Natural killer cell (primary cell): ENCODE measurements around the gene USP14. TPM values are rescaled to one million over a fixed set of nuclear protein-coding genes. Genes with fewer than 3 reads are reported as not detected.
"Not testable (repeated sequence)": the region's sequence is repeated elsewhere in the genome, so short reads cannot be mapped to it uniquely, and the experiment has no call there.

Experiments
- ATAC-seq, 3 donors: fragments of 150-1000 bp in 2 of 3; fragments of 200-7000 bp in 1 of 3; cut with Tn5 transposase; 1 replicate in 1 of 3; 2 replicates in 2 of 3; pipeline ENCODE4 v1.10.0; 2021; ENCODE audit warnings: mild to moderate bottlenecking in 2 of 3, moderate library complexity in 2 of 3
- DNase-seq, 2 donors: peaks; one replicate each; pipeline versions ENCODE4 v3.0.0 to v3.0.0-alpha.2; 2013 to 2021; ENCODE audit warnings: mixed read lengths in 1 of 2
- H3K27ac ChIP-seq: one replicate; pipeline ENCODE4 v1.5.1; 2013; ENCODE audit warnings: mild to moderate bottlenecking, low read length
- H3K27me3 ChIP-seq: one replicate; pipeline ENCODE4 v1.6.1; 2013; ENCODE audit warnings: low read length; ENCODE audit not compliant: control insufficient read depth, insufficient read depth
- H3K36me3 ChIP-seq: one replicate; pipeline ENCODE4 v1.6.1; 2013; ENCODE audit warnings: low read length; ENCODE audit not compliant: control insufficient read depth, insufficient read depth
- H3K4me1 ChIP-seq: one replicate; pipeline ENCODE4 v1.6.1; 2013; ENCODE audit warnings: low read length; ENCODE audit not compliant: control insufficient read depth, insufficient read depth
- H3K4me3 ChIP-seq: one replicate; pipeline ENCODE4 v1.5.1; 2013; ENCODE audit warnings: low read length
- H3K9me3 ChIP-seq: one replicate; pipeline ENCODE4 v1.6.1; 2013; ENCODE audit warnings: low read length; ENCODE audit not compliant: control insufficient read depth, insufficient read depth
- H3K27ac Mint-ChIP-seq, 2 donors: one replicate each; pipeline ENCODE4 v1.8.0; 2022; ENCODE audit warnings: mild to moderate bottlenecking in 2 of 2, mixed read lengths in 2 of 2, moderate library complexity in 1 of 2
- H3K27me3 Mint-ChIP-seq, 2 donors: one replicate each; pipeline ENCODE4 v1.8.0; 2022; ENCODE audit warnings: low read depth in 2 of 2, mixed read lengths in 2 of 2
- H3K36me3 Mint-ChIP-seq: one replicate; pipeline ENCODE4 v1.8.0; 2022; ENCODE audit warnings: mixed read lengths
- H3K4me1 Mint-ChIP-seq, 2 donors: one replicate each; pipeline ENCODE4 v1.8.0; 2022; ENCODE audit warnings: mixed read lengths in 2 of 2
- H3K4me3 Mint-ChIP-seq: one replicate; pipeline ENCODE4 v1.8.0; 2022; ENCODE audit warnings: mild to moderate bottlenecking, moderate library complexity, mixed read lengths
- H3K9me3 Mint-ChIP-seq, 2 donors: one replicate each; pipeline ENCODE4 v1.8.0; 2022; ENCODE audit warnings: mixed read lengths in 2 of 2
- WGBS: methylation state at CpG from one replicate; pipeline ENCODE4 v1.1.7; 2013; ENCODE audit warnings: missing lambda C conversion rate; ENCODE audit not compliant: insufficient coverage; 5-methylcytosine and 5-hydroxymethylcytosine counted together
- intact Hi-C: fragments of 100-400 bp; cut with micrococcal nuclease; formaldehyde crosslinking; loops from one replicate; pipeline ENCODE4 v1.14.2; 2022
- total RNA-seq, 4 donors: library from RNA; stranded (reverse); fragments of 120-200 nt in 1 of 4; gene quantifications; one replicate each; pipeline versions ENCODE4 v1.2.3 to v1.2.4, GENCODE V29; 2013 to 2022
- TF ChIP-seq, protein P1 (sequence below): fragments of 200-600 bp; IDR thresholded peaks from one replicate; pipeline ENCODE4 v1.8.0; 2022; ENCODE audit warnings: antibody characterized with exemption

USP14 gene
- 10 to 100 TPM; 48.4 to 56.8 (median 50.8) TPM for total RNA-seq
- total RNA-seq (2013): 34.0 TPM

DNA sequence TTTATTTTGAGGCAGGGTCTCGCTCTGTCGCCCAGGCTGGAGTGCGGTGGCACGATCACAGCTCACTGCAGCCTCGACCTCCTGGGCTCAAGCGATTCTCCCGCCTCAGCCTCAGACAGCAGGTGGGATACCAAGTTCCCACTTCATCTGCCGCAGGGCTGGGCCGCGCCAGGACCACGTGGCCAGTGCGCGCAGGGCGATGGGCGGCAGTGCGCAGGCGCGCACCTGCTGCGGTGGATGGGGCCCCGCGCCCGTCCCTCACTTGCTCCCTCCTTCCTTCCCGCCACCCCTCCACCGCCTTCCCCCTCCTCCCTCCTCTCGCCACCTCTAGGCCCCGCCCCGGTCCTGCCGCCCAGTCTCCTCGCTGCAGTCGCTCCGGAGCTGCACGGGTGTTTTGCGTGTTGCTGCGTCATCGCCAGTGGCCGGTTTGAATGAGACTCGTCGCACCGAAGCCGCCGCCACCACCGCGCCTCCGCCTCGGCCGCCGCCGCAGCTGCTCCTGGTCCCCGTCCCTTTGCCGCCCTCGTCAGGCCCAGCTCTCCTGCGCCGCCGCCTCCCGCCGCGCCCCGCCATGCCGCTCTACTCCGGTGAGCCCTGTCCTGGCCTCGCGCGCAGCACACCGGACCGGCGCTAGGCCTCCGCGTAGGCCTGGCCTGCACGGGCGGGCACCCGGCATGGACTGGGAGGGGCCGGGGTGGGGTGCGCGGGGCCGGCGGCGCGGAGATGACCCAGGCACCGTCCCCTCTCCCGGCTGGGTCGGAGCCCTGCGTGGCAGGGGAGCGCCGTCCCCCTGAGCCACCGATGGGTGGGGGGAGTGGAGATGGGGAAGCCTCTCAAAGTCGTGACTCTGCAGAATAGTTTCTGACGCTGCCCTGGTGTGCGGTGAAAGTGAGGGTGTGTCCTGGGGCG, at the start of gene USP14:
Gene USP14, plus strand, starts transcription at position 430 of the 909 bp plus-strand sequence. Its CDS starts 142 bp downstream, at position 572.
- H3K4me1 ChIP-seq: peaks cover 13% of the 10 kb centered on the region
- H3K27ac ChIP-seq: peak within 1 kb of the TSS; percentile 73
- peak within 1 kb of the TSS; percentile 67 for H3K4me3 ChIP-seq
- Mint-ChIP-seq H3K4me3 (peak within 1 kb of the TSS; percentile 91), H3K4me1 (peaks cover 21 to 22% of the 10 kb centered on the region in 2 donors), H3K9me3 (no peaks in the 10 kb centered on the region), H3K27ac (peak within 1 kb of the TSS; percentile 86 to 92), H3K27me3 (no peaks in the 10 kb centered on the region), H3K36me3 (no peaks in the 10 kb centered on the region)
- TF ChIP-seq, protein P1, sequence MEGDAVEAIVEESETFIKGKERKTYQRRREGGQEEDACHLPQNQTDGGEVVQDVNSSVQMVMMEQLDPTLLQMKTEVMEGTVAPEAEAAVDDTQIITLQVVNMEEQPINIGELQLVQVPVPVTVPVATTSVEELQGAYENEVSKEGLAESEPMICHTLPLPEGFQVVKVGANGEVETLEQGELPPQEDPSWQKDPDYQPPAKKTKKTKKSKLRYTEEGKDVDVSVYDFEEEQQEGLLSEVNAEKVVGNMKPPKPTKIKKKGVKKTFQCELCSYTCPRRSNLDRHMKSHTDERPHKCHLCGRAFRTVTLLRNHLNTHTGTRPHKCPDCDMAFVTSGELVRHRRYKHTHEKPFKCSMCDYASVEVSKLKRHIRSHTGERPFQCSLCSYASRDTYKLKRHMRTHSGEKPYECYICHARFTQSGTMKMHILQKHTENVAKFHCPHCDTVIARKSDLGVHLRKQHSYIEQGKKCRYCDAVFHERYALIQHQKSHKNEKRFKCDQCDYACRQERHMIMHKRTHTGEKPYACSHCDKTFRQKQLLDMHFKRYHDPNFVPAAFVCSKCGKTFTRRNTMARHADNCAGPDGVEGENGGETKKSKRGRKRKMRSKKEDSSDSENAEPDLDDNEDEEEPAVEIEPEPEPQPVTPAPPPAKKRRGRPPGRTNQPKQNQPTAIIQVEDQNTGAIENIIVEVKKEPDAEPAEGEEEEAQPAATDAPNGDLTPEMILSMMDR: no peak
- no peaks in the 10 kb centered on the region for H3K27me3 ChIP-seq
- ATAC-seq (peak; percentile 90 to 96 (median 91)), DNase-seq (peak; percentile 89 to 98)
- H3K36me3 ChIP-seq: peaks cover under 1% of the 10 kb centered on the region
- H3K9me3 ChIP-seq: no peaks in the 10 kb centered on the region
- intact Hi-C loops: no loop called here
- 1% methylated on average over 89 of the region's 89 CpGs for WGBS

DNA sequence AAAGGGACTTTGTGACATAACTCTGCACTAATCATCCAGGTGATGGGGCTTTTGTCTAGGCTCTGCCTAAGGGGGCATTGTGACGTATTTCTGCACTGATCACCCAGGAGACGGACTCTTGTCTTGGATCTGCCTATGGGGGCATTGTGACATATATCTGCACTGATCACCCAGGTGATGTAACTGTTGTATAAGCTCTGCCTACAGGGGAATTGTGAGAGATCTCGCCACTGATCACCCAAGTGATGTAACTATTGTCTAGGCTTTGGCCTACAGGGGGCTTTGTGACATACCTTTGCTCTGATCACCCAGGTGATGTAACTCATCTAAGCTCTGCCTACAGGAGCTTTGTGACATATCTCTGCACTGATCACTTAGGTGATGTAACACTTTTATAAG, 49.7 kb upstream of the USP14 start:
- H3K27ac ChIP-seq, H3K27me3 Mint-ChIP-seq, H3K4me1 ChIP-seq, H3K4me3 Mint-ChIP-seq, H3K4me3 ChIP-seq, H3K27me3 ChIP-seq, H3K36me3 ChIP-seq, DNase-seq, intact Hi-C loops, H3K9me3 ChIP-seq, H3K27ac Mint-ChIP-seq: not testable (repeated sequence)
- H3K9me3 Mint-ChIP-seq: peaks cover 12 to 18% of the 10 kb centered on the region in 2 donors
- peak in 1 of 3 donors; percentile 42 for ATAC-seq
- H3K36me3 Mint-ChIP-seq: peaks cover 34% of the 10 kb centered on the region
- peaks cover 11 to 12% of the 10 kb centered on the region in 2 donors for H3K4me1 Mint-ChIP-seq
- WGBS: no CpG with 5 or more reads among the region's 3 CpGs

DNA sequence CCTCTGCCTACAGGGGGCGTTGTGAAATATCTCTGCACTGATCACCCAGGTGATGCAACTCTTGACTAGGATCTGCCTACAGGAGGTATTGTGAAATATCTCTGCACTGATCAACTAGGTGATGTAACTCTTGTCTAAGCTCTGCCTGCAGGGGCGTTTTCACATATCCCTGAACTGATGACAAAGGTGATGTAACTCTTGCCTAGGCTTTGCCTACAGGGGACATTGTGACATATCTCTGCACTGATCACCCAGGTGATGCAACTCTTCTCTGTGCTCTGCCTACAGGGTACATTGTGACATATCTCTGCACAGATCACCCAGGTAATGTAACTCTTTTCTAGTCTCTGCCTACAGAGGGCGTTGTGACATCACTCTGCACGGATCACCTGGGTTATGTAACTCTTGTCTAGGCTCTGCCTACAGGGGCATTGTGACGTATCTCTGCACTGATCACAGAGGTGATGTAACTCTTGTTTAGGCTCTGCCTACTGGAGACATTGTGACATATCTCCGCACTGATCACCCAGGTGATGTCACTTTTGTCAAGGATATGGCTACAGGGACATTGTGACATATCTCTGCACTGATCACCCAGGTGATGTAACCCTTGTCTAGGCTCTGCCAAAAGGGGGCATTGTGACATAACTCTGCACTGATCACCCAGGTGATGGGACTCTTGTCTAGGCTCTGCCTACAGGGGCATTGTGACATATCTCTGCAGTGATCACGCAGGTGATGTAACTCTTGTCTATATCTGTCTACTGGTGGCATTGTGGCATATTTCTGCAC, 49.0 kb upstream of the USP14 start:
- WGBS: 28% methylated on average over 7 of the region's 7 CpGs
- H3K27me3 ChIP-seq, H3K4me3 ChIP-seq, H3K36me3 ChIP-seq, H3K27ac ChIP-seq, H3K27me3 Mint-ChIP-seq, H3K9me3 ChIP-seq, intact Hi-C loops, H3K4me1 ChIP-seq, H3K27ac Mint-ChIP-seq, H3K4me3 Mint-ChIP-seq: not testable (repeated sequence)
- DNase-seq (peak in 1 of 2 donors; percentile 60), ATAC-seq (peak in 1 of 3 donors; percentile 31)
- Mint-ChIP-seq H3K36me3 (peaks cover 34% of the 10 kb centered on the region), H3K9me3 (peaks cover 12 to 18% of the 10 kb centered on the region in 2 donors), H3K4me1 (peaks cover 11 to 12% of the 10 kb centered on the region in 2 donors)

DNA sequence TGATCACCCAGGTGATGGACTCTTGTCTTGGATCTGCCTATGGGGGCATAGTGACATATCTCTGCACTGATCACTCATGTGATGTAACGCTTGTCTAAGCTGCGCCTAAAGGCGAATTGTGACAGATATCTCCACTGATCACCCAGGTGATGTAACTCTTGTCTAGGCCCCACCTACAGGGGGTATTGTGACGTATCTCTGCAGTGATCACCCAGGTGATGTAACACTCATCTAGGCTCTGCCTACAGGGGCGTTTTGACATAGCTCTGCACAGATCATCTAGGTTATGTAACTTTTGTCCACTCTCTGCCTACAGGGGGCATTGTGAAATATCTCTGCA, 48.5 kb upstream of the USP14 start:
- H3K36me3 ChIP-seq, H3K27me3 Mint-ChIP-seq, H3K27ac ChIP-seq, H3K9me3 ChIP-seq, H3K4me3 ChIP-seq, H3K4me1 ChIP-seq, intact Hi-C loops, H3K27ac Mint-ChIP-seq, ATAC-seq, H3K4me3 Mint-ChIP-seq, H3K27me3 ChIP-seq: not testable (repeated sequence)
- H3K36me3 Mint-ChIP-seq: peaks cover 34% of the 10 kb centered on the region
- peaks cover 12 to 18% of the 10 kb centered on the region in 2 donors for H3K9me3 Mint-ChIP-seq
- peak in 1 of 2 donors; percentile 25 for DNase-seq
- H3K4me1 Mint-ChIP-seq: peaks cover 11 to 12% of the 10 kb centered on the region in 2 donors
- 70% methylated on average over 5 of the region's 5 CpGs for WGBS

DNA sequence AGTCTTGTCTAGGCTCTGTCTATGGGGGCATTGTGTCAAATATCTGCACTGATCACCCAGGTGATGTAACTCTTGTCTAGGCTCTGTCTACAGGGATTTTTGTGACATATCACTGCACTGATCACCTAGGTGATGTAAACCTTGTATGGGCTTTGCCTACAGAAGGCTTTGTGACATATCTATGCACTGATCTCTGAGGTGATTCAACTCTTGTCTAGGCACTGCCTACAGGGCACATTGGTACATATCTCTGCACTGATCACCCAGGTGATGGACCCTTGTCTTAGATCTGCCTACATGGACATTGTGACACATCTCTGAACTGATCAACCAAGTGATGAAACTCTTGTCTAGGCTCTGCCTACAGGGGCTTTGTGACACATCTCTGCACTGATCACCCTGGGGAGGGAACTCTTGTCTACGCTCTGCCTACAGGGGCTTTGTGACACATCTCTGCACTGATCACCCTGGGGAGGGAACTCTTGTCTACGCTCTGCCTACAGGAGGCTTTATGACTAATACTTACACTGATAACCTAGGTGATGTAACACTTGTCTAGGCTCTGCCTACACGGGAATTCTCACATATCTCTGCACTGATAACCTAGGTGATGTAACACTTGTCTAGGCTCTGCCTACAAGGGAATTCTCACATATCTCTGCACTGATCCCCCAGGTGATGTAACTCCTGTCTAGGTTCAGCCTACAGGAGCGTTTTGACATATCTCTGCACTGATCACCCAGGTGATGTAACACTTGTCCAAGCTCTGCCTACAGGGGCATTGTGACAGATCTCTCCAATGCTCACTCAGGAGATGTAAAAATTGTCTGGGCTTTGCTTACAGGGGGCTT, 47.8 kb upstream of the USP14 start:
- peaks cover 12 to 18% of the 10 kb centered on the region in 2 donors for H3K9me3 Mint-ChIP-seq
- H3K27me3 ChIP-seq, H3K36me3 ChIP-seq, H3K4me3 ChIP-seq, DNase-seq, H3K9me3 ChIP-seq, intact Hi-C loops, H3K27me3 Mint-ChIP-seq, H3K4me1 ChIP-seq, ATAC-seq, H3K27ac ChIP-seq: not testable (repeated sequence)
- 59% methylated on average over 4 of the region's 4 CpGs for WGBS
- peak overlapping the region; percentile 82 to 84 for H3K27ac Mint-ChIP-seq
- peaks cover 34% of the 10 kb centered on the region for H3K36me3 Mint-ChIP-seq
- peak overlapping the region; percentile 88 for H3K4me3 Mint-ChIP-seq
- peaks cover 11 to 12% of the 10 kb centered on the region in 2 donors for H3K4me1 Mint-ChIP-seq
